ENCODE results near the gene HMCN1.

Gene HMCN1

DNA sequence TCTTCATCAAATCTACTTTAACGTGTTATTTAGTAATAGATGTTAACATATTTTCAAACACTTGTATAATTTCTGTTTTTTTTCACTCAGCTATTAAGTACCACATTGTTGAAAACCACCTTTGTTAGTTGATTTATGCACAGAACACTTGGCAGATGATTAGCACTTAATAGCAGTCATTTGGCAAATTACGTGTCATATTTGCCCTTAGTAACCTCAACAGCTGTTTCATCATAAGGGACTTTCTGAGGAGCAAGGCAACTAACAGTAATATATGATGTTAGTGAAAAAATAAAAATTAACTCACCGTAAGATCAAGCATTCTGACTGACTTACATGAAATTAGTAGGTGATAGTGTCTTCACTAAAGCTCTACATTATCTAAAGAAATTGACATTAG is 186.4 kb downstream of the HMCN1 start:
- DNase-seq: no peak

DNA sequence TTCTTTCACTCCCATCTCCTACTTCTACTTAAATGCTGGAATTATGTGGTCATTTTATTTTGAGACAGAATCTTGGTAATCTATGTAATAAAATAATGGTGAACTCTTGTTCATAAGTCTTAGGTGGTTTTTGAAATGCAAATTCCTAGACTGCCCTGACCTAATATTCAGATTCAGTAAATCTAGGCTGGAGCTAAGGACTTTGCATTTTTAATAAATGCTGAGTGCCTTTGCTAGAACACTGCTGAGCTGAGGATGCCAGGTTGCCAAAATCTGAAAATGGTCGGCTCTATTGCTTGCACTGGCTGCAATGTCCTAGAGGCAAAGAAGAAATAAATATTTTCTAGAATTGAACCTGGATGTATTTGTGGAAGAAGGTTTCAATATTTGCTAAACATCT is 187.4 kb downstream of the HMCN1 start:
- DNase-seq: no peak

DNA sequence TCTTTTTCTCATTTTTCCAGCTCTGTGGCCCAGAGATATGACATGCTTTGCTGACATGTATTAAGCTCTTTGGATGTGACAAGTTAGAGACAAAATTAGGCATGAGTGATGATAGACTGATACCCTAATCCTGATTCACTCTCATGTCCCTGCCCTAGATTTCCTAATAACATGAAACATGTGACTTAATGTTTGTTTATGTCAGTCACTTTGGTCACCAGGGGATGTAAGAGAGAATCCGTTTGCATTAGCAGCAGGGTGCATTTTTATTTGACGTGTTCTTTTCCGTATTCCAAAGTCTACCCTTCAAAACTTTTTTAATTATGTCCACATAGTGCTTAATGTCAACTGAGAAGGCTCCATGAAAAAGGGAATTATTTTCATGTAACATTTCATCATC is 192.4 kb downstream of the HMCN1 start:
- no peak for DNase-seq

DNA sequence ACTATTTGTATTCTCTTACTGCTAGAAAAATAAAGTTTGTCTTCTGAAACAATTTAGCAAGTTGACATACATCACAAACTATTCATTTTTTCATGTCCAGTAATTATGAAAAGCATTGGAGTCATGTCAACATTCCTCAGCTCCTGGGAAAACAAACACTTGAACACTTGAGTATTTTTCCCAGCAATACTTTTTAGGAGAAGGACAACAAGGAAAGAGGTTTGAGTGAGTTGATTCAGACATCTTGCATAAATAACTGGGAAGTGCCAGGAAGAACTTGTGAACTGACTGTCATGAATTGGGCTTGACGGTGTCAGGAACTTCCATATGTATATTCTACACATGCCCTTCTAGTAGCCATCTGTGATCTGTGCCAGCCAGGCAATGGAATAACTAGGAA is 195.6 kb downstream of the HMCN1 start:
- DNase-seq: no peak

DNA sequence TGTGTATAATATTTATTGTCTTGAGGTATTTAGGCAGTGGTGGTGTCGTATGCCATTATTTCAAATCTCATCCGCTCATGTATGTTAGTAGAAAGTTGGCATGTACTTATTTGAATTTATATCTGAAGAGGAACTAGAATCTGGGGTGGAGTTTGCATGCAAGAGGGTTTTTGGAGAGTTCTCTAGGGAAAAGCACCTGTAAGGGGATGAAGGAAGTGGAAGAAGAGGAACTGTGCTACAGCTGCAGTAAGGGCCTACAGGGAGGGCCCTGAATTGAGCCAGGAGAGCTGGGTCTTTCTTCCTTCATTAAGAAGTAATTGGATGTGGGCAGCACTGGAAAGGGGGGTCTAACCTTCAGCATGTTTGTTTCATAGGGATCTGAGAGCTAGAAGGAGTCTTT is 197.2 kb downstream of the HMCN1 start:
- DNase-seq: no peak

DNA sequence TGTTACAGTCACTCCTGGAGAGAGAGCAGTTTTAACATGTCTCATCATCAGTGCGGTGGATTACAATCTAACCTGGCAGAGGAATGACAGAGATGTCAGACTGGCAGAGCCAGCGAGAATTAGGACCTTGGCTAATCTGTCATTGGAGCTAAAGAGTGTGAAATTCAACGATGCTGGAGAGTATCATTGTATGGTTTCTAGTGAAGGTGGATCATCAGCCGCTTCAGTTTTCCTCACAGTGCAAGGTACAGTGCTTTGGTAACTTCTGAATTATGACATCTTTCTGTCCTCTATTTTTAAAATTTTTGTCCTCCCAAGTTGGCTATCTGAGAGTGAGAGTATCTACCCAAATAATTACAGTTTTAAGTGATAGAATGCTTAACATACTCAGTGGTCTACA is 199.4 kb downstream of the HMCN1 start:
- no peak for DNase-seq

DNA sequence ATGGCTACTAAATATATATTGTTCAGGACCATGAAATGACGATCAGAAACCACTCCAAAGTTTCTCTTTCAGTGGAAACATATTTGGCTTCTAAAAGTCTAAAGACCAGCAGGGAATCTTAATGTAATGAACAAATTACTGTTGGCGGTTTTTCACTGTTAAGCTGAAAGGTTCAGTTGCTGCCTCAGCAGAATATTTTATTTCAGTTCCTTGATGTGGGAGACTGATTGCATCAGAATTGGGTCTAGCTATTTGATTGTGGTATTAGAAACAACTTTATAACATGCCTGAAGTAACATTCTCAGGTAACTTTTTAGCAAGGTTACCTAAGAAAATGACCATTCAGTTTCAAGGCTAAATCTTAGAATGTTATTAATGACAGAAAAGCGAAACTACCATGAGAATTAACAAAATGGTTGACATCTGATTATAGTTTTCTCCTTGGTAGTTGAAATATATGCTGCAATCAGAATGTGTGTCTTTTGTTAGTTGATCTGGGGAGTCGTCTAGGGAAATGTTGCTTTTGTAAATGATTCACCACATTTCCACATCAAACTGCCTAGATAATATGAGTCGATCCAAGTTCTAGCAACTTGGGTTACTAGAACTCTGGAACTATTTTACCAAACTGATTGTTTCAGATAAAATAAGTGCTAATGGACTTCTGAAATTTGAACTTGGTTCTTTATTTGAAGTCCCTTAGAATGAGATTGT is 200.4 kb downstream of the HMCN1 start:
- no peak for DNase-seq

DNA sequence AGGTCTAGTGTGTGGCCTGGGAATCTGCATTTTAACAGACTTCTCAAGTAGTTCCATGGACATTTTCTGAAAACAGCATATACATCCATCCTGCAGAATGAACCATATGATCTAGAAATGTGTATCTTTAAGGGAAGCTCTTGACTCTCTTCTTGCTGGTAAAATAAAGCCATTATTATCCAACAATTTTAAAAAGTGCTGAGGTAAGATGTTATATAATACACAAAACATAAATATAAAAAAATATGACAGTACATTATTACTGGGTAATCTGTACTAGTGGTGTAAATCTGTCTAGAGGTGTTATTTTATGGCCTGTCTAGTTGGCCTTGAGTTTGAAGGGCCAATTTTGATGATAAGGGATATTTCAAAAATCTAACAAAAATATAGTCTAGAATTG is 201.2 kb downstream of the HMCN1 start:
- DNase-seq: no peak

DNA sequence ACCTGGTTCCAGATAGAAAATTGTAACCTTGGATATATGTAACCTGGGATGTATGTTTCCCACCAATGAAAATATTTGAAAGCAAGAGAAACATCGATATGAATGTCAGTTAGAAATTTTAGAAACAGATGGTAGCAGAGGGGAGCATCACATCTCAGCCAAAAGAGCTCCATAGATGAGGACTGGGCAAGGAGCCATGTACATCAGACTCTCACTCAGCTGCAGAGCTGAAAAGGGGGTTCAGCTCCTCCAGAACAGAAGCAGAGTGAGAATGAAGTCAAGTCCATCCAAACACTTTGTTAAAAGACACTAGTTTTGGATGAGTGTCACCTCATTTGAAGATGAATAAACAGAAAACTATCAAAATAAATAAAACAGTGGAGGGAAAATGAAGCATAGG is 202.4 kb downstream of the HMCN1 start:
- DNase-seq: no peak

DNA sequence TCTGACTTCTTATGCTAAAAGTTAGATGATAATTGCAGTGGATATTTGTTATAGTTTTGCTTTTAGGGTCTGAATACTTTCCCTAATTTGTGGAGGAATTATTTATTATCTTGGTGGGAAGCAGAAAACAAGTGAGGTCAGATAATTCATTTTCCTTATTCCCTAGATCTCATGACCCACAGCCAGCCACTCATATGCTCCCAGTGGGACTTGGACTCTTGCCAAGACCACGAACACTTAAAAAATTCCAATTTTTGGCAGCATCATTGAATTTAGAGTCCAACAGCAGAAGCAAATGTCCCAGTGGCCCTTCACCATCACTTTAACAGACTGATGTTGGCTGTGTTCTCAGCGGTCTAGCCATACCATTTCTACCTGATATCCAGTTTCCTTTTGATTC is 204.2 kb downstream of the HMCN1 start:
- no peak for DNase-seq

DNA sequence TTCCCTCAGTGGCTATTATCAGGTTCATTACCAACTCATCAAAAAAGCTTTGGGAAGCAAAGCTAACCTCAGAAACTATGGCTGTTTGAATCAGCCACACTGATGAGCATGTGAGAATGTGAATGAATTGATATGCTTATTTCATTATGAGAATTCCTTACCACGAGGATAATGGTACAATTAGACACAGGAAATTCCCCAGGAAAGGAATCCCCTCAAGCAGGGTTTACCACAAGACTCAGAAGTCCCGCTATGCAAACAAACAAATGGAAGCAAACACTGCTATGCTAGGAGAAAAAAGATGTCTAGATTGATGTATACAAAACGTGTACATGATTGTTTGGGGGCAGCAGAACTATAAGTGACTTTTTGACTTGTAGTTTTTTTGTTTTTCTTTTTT is 205.0 kb downstream of the HMCN1 start:
- DNase-seq: no peak

DNA sequence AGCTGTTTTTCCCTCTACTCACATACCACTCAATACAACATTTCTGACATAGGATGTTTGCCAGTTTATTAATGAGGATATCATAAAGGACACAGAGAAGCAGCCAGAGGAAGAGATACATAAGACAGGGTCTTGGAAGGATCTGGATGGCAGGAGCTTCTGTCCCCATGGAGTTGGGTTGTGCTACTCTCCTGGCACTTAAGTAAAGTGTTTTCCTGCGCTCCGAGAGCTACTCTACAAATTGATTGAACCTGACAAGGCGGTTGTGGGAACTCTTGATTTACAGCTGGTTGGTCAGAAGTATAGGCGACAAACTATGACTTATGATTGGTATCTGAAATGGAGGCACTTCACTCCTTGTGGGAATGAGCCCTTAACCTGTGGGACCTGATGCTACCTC is 208.8 kb downstream of the HMCN1 start:
- DNase-seq: no peak

DNA sequence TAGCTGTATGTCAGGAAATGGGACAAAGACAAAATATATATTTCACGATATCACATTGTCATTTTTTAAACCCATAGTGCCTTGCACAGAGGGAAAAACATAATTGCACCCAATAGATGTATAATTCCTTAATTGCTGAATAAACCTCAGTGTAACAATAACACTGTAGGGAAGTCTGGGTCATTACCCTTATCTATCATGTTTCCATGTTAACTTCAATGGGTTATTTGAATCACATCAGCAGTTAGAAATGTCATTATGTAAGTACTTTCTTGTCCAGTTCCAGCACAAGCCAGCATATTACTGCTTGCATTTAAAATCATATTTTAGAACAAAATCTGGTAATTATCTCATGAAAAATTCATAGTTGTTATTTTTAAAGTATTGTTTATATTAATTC is 222.7 kb downstream of the HMCN1 start:
- DNase-seq: no peak

DNA sequence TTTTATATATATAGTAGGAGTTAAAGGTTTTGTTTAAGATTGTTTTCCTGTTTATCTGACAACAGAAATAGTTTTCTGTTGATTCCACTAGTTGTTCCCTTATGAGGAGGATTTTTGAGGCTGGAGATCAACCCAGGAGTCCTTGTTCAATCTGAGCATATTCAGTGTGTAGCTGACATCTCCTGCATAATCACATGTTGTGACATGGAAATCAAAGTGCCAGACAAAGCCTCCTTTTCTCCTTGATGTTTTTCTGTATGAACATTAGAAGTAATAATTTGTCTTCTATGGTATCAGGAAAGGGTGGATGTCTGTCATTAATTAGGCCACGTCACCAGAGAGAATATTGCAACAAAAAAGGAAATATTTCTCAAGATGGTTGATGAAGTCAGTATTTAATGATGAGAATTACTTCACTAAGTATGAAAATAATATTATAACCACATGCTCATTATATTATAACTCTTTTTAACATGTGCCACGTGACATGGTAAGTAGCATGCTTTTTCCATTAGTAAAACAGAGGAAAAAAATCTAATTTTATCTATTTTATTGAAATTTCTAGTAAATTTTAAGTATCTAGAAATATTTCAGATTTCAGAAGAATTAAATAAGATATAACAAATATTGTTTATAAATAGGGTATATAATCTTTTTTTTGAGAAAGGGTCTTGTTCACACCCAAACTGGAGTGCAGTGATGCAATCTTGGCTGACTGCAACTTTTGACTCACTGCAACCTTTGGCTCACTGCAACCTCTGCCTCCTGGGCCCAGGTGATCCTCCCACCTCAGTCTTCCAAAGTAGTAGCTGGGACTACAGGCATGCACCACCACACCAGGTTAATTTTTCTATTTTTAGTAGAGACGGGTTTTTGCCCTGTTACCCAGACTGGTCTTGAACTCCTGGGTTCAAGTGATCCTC is 223.5 kb downstream of the HMCN1 start:
- no peak for DNase-seq

DNA sequence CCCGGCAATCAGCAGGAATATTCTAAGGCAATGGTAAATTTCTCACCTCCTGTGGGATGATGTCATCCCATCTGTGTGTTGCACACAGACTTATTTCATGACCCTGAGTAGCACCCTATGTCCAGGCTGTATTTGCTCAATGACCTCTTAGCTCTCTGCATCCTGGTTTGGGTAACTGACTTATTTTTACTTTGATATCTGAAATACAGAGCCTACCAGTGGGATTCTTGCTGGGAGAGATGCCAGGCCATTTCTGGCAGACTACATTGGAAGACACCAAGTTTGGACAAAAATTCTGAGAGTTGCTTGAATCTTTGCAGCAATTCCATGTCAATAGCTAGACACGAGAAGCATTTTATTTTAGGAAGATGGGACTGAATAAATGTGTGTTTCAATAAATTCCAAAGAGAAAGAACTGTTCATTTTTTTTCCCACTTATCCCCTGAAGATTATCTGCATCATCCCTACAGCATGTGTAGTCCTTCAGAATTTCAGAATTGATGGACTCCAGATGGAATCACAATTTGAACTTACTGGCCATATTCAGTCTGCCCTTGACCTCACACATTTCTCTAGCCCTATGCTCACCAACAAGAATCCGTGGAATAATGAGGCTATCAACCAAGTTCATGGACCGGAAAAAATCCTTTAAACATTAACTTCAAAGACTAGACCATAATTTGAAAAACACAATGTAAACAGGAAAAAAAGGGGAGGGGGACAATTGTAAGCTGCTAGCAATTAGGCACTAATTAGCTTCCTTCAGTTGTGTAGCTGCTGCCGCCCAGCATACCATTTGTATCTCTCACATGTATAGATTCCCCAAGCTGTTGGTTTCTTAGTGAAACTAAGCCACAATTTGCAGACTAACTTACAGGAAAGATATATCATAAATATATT is 226.5 kb downstream of the HMCN1 start:
- no peak for DNase-seq

DNA sequence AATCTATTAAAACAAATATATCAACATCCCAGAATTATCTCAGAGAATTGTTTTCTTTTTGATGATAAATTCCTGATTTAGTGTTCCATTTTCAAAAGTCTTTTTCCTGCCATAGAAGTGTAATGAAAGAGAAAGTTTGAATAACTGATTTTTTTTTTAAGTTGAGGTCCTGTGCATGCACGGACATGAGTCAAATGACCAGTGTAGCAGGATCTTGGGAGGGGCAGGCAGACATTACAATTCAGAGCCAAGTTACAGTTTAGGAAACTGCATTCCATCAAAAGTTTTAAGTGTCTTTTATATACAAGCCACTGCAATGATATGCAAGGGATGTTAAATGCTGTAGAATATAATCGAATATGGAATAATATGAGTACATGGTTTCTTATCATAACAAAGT is 227.5 kb downstream of the HMCN1 start:
- DNase-seq: no peak

DNA sequence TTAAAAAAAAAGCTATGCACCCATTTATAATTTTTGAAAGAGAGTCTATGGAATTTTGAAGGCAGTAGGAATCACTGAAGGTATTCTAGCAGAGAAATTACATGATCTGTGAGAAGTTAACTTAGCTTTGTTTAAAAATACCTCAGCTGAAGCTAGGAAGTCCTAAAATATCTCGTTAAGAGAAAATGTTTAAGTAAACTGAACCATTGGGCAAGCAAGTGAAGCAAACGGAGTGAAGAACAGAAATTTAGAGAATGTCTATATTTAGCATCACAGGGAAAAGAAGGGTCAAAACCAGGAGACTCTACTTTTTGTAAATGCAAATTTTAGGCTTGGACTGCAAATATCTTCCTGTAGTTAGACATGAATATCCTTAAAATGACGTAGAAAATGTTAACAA is 230.8 kb downstream of the HMCN1 start:
- DNase-seq: no peak

DNA sequence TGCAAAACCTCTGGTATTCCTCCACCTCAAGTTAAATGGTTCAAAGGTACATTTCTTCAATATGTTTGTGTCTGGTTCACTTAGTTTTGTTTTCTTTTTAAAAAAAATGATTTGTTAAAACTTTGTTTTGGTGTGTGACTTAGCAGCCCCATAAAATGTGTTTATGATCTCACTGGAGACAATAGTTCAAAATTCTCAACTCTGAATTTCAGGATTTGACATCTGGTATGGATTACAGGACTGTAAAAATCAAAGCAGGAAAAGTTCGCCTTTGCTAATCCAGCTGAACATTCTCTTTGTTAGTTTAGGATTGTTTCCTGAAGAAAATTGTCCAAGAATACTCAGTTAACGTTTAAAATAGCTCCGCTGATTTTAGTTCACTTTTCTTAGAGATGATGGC is 231.7 kb downstream of the HMCN1 start:
- DNase-seq: no peak

DNA sequence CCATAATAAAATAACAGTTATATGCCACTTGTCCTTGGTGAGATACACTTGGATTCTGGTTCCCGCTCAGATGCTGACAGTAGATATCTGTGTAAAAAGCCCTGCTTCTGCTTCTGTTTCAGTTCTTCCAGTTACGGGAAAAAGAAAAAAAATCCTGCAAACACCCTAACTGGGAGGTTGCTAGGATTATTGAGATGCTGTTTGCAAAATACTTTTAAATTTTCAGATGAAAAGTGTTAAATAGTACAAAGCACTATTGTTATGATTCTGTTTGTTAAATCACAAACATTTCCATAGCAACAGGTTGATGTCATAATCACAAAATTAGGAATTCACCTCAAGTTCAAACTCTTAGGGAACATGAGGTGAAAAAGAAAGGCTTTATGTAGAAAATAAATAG is 232.3 kb downstream of the HMCN1 start:
- no peak for DNase-seq

DNA sequence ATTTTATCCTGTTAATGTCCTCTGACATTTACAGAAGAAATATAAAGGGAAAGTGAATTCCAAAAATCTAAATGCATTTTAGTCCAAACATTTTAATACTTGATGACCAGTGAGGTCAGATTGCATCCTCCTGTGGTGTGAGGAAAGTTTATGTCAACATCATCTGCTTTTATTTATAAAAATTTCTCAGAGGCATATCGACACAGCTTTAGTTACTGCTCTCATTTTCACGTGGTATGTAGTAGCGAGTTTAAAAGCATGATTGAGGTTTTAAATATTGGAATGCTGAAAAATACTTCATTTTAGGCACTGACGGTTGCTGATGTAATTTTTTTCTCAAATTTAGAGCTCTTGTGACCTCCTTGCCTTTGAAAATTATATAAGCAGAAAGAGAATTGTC is 234.8 kb downstream of the HMCN1 start:
- no peak for DNase-seq

DNA sequence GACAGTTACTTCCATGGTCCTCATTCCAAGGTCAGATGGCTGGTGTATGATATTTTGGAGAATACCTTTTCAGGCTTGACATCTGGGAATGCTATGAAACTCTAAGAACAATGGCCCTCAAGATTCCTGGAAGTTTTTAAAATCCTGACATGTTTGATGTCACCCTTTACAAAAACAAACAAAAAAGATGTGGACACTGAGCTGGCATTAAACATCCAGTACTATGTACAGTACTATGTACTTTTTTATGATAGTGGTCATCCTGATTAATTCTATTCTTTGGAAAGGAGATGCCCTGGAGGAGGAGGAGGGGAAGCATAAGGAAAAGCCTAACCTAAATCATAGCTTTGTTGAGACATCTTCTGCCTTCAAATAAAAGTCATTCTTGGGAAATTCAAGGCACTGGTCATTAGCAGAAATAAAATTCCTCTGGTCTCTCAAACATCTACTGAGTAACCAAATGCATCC is 235.4 kb downstream of the HMCN1 start:
- DNase-seq: no peak

DNA sequence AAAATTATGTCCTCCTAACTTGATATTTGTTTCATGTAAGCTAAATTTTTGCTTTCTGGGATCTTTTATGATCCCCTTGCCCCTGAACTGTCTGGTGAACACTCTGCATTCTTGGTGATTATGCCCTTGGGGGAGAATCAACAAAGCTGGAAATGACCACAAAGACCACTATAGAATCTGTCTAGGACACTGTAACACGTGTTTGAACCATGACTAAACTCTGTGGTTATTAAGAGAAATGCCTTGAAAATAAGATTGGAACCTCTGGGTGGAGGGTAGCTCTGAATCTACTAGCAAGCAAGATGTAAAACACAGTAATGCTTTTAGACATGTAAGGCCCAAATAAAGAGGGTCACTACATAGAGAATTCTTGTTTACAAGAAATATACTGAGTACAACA is 237.5 kb downstream of the HMCN1 start:
- no peak for DNase-seq

DNA sequence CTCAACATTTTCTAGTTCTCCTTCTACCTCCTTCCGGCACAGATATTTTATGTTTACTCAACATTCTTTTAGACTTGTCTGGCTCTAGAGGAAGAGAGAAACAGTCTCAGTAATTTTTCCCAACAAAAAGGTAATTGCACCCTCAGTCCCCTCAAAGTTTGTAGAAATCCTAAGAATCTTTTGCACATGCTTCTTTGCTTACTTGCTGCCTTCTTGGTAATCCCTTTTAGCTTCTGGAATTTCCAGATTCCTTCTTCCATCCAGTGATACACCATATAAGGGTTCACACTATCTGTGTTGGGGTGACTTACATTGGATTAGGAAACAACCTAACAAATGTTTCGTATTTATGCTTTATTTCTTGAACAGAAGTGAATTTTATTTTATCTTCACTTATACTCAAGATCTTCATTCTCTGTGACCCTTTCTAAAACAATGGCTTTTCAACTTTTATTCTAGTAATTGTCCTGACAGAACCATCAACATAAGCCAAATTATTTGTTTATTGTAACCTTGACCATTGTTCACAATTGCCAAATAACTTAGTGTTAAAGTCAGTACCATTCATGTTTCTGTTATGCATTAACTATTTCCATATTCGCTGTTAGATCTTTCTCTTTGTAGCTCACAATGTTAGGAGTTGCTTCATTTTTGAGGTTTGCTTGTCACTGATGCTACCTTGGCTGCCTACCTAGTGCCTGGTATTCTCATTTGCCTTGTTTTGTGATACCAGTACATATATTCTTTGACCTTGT is 238.1 kb downstream of the HMCN1 start:
- no peak for DNase-seq

Measured in activated CD4-positive, alpha-beta T cell treated with anti-CD3 and anti-CD28 coated beads, Interleukin-2, amount 50 U/mL, for 16 hours (primary cell).